Measurements from ENCODE around the gene NDUFB4.

Gene NDUFB4

DNA sequence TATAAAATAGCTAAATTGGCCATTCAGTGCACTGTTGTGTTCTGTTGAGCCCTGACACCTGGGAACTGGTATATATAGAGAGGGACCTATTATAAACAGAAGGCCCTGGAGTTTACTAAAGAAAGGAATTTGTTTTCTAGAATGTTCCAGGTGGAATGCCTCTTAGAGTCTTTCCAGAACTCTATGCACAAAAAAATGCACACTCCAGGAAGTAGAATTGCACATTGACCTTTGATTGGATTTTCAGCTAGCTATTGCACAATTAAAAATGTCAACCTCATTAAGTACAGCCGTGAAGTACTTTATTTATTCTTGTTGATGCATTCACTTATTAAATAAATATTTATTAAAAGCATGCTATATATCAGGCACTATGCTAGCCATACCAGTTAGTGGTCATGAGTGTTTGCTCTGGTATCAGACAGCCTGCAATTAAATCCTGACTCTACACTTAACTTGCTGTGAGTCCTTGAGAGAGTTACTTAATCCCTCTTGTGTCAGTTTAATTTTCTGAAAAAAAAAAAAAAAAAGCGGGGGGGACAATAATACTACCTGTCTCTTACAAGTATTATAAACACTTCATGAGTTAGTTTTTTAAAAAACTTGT lies 40.8 kb downstream of the NDUFB4 start:
- TF ChIP-seq, protein P1, sequence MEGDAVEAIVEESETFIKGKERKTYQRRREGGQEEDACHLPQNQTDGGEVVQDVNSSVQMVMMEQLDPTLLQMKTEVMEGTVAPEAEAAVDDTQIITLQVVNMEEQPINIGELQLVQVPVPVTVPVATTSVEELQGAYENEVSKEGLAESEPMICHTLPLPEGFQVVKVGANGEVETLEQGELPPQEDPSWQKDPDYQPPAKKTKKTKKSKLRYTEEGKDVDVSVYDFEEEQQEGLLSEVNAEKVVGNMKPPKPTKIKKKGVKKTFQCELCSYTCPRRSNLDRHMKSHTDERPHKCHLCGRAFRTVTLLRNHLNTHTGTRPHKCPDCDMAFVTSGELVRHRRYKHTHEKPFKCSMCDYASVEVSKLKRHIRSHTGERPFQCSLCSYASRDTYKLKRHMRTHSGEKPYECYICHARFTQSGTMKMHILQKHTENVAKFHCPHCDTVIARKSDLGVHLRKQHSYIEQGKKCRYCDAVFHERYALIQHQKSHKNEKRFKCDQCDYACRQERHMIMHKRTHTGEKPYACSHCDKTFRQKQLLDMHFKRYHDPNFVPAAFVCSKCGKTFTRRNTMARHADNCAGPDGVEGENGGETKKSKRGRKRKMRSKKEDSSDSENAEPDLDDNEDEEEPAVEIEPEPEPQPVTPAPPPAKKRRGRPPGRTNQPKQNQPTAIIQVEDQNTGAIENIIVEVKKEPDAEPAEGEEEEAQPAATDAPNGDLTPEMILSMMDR (IDR thresholded peaks at IDR 0.05) = no peak

- TF ChIP-seq, protein P1 (IDR thresholded peaks at IDR 0.05) = no peak
These were observed 41.9 kb downstream of the NDUFB4 start for GRCh38 chr3:120637851-120638559.

- TF ChIP-seq, protein P1 (IDR thresholded peaks at IDR 0.05) = no peak
These were observed 44.1 kb downstream of the NDUFB4 start for GRCh38 chr3:120640231-120640630.

GRCh38 chr3:120641696-120642246 lies 45.6 kb downstream of the NDUFB4 start:
- TF ChIP-seq, protein P1 (IDR thresholded peaks at IDR 0.05) = no peak

- TF ChIP-seq, protein P1 (IDR thresholded peaks at IDR 0.05) = no peak
These were observed 46.3 kb downstream of the NDUFB4 start for GRCh38 chr3:120642368-120642948.

DNA sequence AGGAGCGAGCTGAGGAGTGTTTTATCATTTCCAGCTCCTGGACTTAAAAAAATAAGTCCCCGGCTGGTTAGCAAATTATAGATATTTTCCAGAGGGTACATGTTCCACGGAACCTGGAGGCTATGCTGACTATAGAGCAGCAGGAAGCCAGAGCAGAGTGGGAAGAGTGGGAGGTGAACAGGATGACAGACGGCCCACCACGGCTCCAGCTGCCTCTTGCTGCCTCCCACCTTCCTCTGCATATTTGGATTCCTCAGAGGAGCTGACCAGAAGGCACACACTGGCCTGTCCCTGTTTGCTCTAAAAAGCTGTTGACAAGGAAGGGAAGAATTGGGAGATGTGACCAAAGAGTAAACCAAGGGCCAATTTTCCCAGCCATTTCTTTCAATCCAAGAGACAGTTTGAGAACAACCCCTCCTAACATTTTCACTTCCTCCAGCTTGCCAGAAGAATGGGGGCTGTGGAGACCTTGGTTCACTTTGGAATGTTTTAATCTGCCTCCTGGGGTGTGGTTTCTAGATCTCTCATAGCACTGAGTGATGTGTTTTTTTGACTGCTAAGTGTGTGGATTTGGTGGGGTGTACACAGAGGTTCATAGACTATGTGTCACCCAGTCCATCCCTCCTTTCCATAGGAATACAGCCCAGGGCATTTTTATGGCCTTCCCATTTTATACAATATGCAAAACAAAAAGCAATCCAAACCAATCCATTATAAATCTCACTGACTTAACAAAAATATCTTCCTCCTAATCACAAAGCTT lies 49.1 kb downstream of the NDUFB4 start:
- TF ChIP-seq, protein P1 (IDR thresholded peaks at IDR 0.05) = no peak

DNA sequence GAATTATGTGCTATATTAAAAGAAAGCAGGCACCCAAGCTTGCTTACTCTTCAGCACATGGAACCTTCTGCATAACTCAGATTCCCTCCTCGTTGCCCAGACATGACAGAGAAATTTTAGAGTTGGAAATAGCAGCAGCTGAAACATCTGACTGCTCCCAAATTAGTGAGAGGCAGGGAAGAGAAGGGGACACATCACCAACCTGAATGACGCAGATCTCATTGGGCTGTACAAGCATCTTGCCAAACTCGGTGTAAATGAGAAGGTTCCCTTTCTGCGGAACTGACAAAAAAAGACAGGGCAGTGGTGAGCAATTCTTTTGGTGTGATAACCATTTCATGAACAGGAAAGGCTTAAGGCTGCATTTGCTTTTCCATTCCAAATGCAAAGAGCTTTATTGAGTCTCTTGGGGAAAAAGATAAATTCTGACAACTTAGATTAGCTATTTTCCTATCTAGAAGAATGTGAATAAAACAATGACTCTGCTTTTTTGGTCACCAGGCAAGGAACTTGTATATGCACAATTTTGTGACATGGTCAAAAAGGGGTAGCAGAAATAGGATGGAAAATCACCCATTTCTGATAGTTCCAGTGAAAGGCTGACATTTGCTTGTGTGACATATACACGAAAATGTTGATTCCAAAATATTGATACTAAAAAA lies 50.8 kb downstream of the NDUFB4 start:
- TF ChIP-seq, protein P1 (IDR thresholded peaks at IDR 0.05) = no peak
